Measurements from ENCODE around the gene ZC3H12D. TPM values are rescaled to one million over a fixed set of nuclear protein-coding genes. Genes with fewer than 3 reads are reported as not detected.
A peak's percentile ranks its signal among the peaks of the same experiment; 100 is the strongest.

The ZC3H12D gene
- total and polyA plus RNA-seq, 2 of the 13 experiments (the other 11 are each of a cell fraction or from before 2014, with no cell fraction given): 1.2 to 2.7 TPM

- TF ChIP-seq CREB1 (IDR thresholded peaks at IDR 0.05) (no peak), CREB1 (CRISPR knock-in tag; IDR thresholded peaks at IDR 0.05) (no peak)
These were observed 28.3 kb downstream of the ZC3H12D start (continued) for GRCh38 chr6:149456311-149457021.

GRCh38 chr6:149455031-149455732, 29.6 kb downstream of the ZC3H12D start:
- H2AFZ ChIP-seq (ENCODE audit: low read length): no peak overlapping the region
- POLR2A ChIA-PET: interaction anchor here (0.7 kb wide), 1 partner anchor 29 kb away, joined by 5 read pairs; the partner anchor contains the start of gene ZC3H12D
- CTCF ChIA-PET (ENCODE audit: low intra/inter-chr PET ratio, low total read pairs): no interaction called here
- H3K36me3 ChIP-seq (replicated peaks in 1 of 2; ENCODE audit: control insufficient read depth in 1 of 2, insufficient read depth in 2 of 2, low read length in 2 of 2): no peaks in the 10 kb centered on the region; a peak in 1 of 5 replicates
- H3K9me3 ChIP-seq (ENCODE audit: low read length): no peaks in the 10 kb centered on the region
- no peak overlapping the region for H3K9ac ChIP-seq (ENCODE audit: insufficient read depth, low read depth, low read length)
- BruUV-seq (replicated peaks): no TSS peak
- H3K79me2 ChIP-seq (ENCODE audit: insufficient read depth, low read length): no peaks in the 10 kb centered on the region
- DNase-seq (ENCODE audit: low spot score) (no peak), FAIRE-seq (no peak), ATAC-seq (peak; percentile 50)
- H3K27me3 ChIP-seq (ENCODE audit: control insufficient read depth in 1 of 2, insufficient read depth in 2 of 2, low read length in 2 of 2): no peaks in the 10 kb centered on the region
- TF ChIP-seq ZNF878 (CRISPR knock-in tag; IDR thresholded peaks at IDR 0.05): no peak
- TF ChIP-seq KMT2A (CRISPR knock-in tag; IDR thresholded peaks at IDR 0.05): no peak
- TF ChIP-seq ZNF224 (CRISPR knock-in tag; IDR thresholded peaks at IDR 0.05): no peak
- no peak for TF ChIP-seq ZNF615 (CRISPR knock-in tag; IDR thresholded peaks at IDR 0.05; ENCODE audit: borderline replicate concordance)
- TF ChIP-seq MED1 (CRISPR knock-in tag; IDR thresholded peaks at IDR 0.05): no peak
- no peak for TF ChIP-seq ZFY (CRISPR knock-in tag; IDR thresholded peaks at IDR 0.05)
- no peak for TF ChIP-seq RFXAP (CRISPR knock-in tag; IDR thresholded peaks at IDR 0.05; ENCODE audit: borderline replicate concordance)
- TF ChIP-seq ZNF430 (CRISPR knock-in tag; IDR thresholded peaks at IDR 0.05): no peak
- no peak for TF ChIP-seq ZHX2 (IDR thresholded peaks at IDR 0.05; ENCODE audit: low read depth)
- no peak for TF ChIP-seq ZHX2 (CRISPR knock-in tag; IDR thresholded peaks at IDR 0.05; ENCODE audit: borderline replicate concordance)
- no peak for TF ChIP-seq ZNF883 (CRISPR knock-in tag; IDR thresholded peaks at IDR 0.05; ENCODE audit: not compliant biosample characterization)
- no peak overlapping the region for H3K27ac ChIP-seq (ENCODE audit: extremely low read length, insufficient read depth, low read length)
- H3K4me2 ChIP-seq (ENCODE audit: low read depth, low read length): peak overlapping the region; percentile 58; the same call in 1 of the 2 replicates
- no peak overlapping the region for H3K4me3 ChIP-seq (replicated peaks in 1 of 3; ENCODE audit: insufficient read depth in 1 of 3, low read depth in 2 of 3, low read length in 3 of 3)
- 80% methylated on average over 9 of the region's 11 CpGs for WGBS (ENCODE audit: low lambda C conversion rate)
- in situ Hi-C loops (cut with HindIII; ENCODE audit: extremely low pct_ligation_motif_present, low pct_unique_long_range_greater_than_20kb) (no loop called here), intact Hi-C loops (cut with micrococcal nuclease; ENCODE audit: unreplicated experiment) (no loop called here)
- no peaks in the 10 kb centered on the region for H4K20me1 ChIP-seq (ENCODE audit: insufficient read depth, low read length)
- peaks cover 32% of the 10 kb centered on the region for H3K4me1 ChIP-seq (ENCODE audit: insufficient read depth, low read length)

Measured in HepG2 (cell line).